Liver (tissue), 9 donors: ENCODE measurements around the gene SAMSN1. TPM values are rescaled to one million over a fixed set of nuclear protein-coding genes. Genes with fewer than 3 reads are reported as not detected.

ENCODE experiments used
- DNase-seq: peaks from one replicate; pipeline ENCODE4 v3.0.0-alpha.2; 2017; ENCODE audit warnings: low spot score
- H3K27ac ChIP-seq, 2 donors: one replicate each; pipeline ENCODE4 v1.7.0; 2013; ENCODE audit warnings: inconsistent platforms in 2 of 2, low read length in 2 of 2, control low read depth in 1 of 2, low read depth in 1 of 2, mild to moderate bottlenecking in 1 of 2
- H3K27me3 ChIP-seq, 4 donors: one replicate each; pipeline versions ENCODE4 v1.6.1 to v1.7.0; 2013; ENCODE audit warnings: low read length in 3 of 4, inconsistent platforms in 1 of 4, mild to moderate bottlenecking in 1 of 4, moderate library complexity in 1 of 4; ENCODE audit not compliant: control insufficient read depth in 4 of 4, insufficient read depth in 4 of 4
- H3K36me3 ChIP-seq, 4 donors: one replicate each; pipeline versions ENCODE4 v1.6.1 to v1.7.0; 2013; ENCODE audit warnings: low read length in 3 of 4, mild to moderate bottlenecking in 3 of 4, low read depth in 1 of 4, moderate library complexity in 1 of 4; ENCODE audit not compliant: control insufficient read depth in 4 of 4, insufficient read depth in 3 of 4
- H3K4me1 ChIP-seq, 4 donors: one replicate each; pipeline versions ENCODE4 v1.6.1 to v1.7.0; 2013; ENCODE audit warnings: low read length in 3 of 4, mild to moderate bottlenecking in 3 of 4, moderate library complexity in 1 of 4; ENCODE audit not compliant: control insufficient read depth in 4 of 4, insufficient read depth in 4 of 4
- H3K4me3 ChIP-seq, 3 donors: one replicate each; pipeline versions ENCODE4 v1.6.1 to v1.7.0; 2013; ENCODE audit warnings: low read length in 3 of 3, control low read depth in 1 of 3, low read depth in 1 of 3, mild to moderate bottlenecking in 1 of 3
- H3K9ac ChIP-seq, 2 donors: one replicate each; pipeline ENCODE4 v1.7.0; 2013; ENCODE audit warnings: low read length in 2 of 2, mild to moderate bottlenecking in 2 of 2, moderate library complexity in 2 of 2, control low read depth in 1 of 2, low read depth in 1 of 2
- H3K9me3 ChIP-seq, 4 donors: one replicate each; pipeline versions ENCODE4 v1.6.1 to v1.7.0; 2013; ENCODE audit warnings: low read length in 3 of 4; ENCODE audit not compliant: control insufficient read depth in 4 of 4
- EGR1 ChIP-seq, 2 donors: IDR thresholded peaks; 2 replicates each; pipeline ENCODE4 v1.6.1; 2016 to 2018; ENCODE audit warnings: antibody characterized with exemption in 2 of 2, low read depth in 2 of 2
- FOXA1 ChIP-seq: IDR thresholded peaks from 2 replicates; pipeline ENCODE4 v1.6.1; 2016; ENCODE audit warnings: antibody characterized with exemption
- FOXA2 ChIP-seq: IDR thresholded peaks from 2 replicates; pipeline ENCODE4 v1.6.1; 2016; ENCODE audit warnings: antibody characterized with exemption
- GABPA ChIP-seq, 2 donors: IDR thresholded peaks in 1 of 2; conservative IDR thresholded peaks in 1 of 2; 2 replicates each; pipeline ENCODE4 v1.6.1; 2016; ENCODE audit warnings: antibody characterized with exemption in 2 of 2, mild to moderate bottlenecking in 1 of 2, moderate library complexity in 1 of 2
- HNF4A ChIP-seq, 2 donors: conservative IDR thresholded peaks; 2 replicates each; pipeline ENCODE4 v1.6.1; 2016; ENCODE audit warnings: antibody characterized with exemption in 2 of 2, mild to moderate bottlenecking in 2 of 2
- HNF4G ChIP-seq: IDR thresholded peaks from 2 replicates; pipeline ENCODE4 v1.6.1; 2016; ENCODE audit warnings: antibody characterized with exemption
- JUND ChIP-seq, 2 donors: IDR thresholded peaks; 2 replicates each; pipeline ENCODE4 v1.6.1; 2016; ENCODE audit warnings: antibody characterized with exemption in 2 of 2
- NR2F2 ChIP-seq: IDR thresholded peaks from 2 replicates; pipeline ENCODE4 v1.6.1; 2016; ENCODE audit warnings: antibody characterized with exemption
- RAD21 ChIP-seq, 2 donors: IDR thresholded peaks; 2 replicates each; pipeline ENCODE4 v1.6.1; 2016; ENCODE audit warnings: antibody characterized with exemption in 2 of 2, mild to moderate bottlenecking in 2 of 2
- RXRA ChIP-seq, 2 donors: IDR thresholded peaks; 2 replicates each; pipeline ENCODE4 v1.6.1; 2017 to 2018; ENCODE audit warnings: antibody characterized with exemption in 2 of 2, mild to moderate bottlenecking in 1 of 2
- SP1 ChIP-seq: IDR thresholded peaks from 2 replicates; pipeline ENCODE4 v1.6.1; 2018; ENCODE audit warnings: antibody characterized with exemption, mild to moderate bottlenecking
- TAF1 ChIP-seq: conservative IDR thresholded peaks from 2 replicates; pipeline ENCODE4 v1.6.1; 2016; ENCODE audit warnings: antibody characterized with exemption, mild to moderate bottlenecking
- YY1 ChIP-seq: IDR thresholded peaks from 2 replicates; pipeline ENCODE4 v1.6.1; 2016; ENCODE audit warnings: antibody characterized with exemption, mild to moderate bottlenecking
- WGBS: extraction: QIAGEN DNeasy Blood & Tissue Kit; methylation state at CpG from one replicate; pipeline ENCODE4 v1.1.7; 2013; 5-methylcytosine and 5-hydroxymethylcytosine counted together
- polyA plus RNA-seq, 2 donors: library from polyadenylated mRNA; stranded (reverse) in 1 of 2; unstranded in 1 of 2; fragments of 200-250 nt in 1 of 2; fragments of >200 nt in 1 of 2; fragmentation: Nextera tagmentation in 1 of 2; extraction: Ambion mirVana in 1 of 2; gene quantifications; one replicate each; pipeline versions ENCODE4 v1.2.1 to v1.2.3, GENCODE V29; 2013 to 2015
- total RNA-seq, 2 donors: library from RNA; depleted of rRNA; stranded (reverse); fragments of >200 nt; gene quantifications; one replicate each; pipeline ENCODE4 v1.2.3, GENCODE V29; 2014
- TF ChIP-seq, protein P1 (sequence below): IDR thresholded peaks from 2 replicates; pipeline ENCODE4 v1.6.1; 2016; ENCODE audit warnings: antibody characterized with exemption
- TF ChIP-seq, protein P2 (sequence below): IDR thresholded peaks from 2 replicates; pipeline ENCODE4 v1.6.1; 2016; ENCODE audit warnings: antibody characterized with exemption
- TF ChIP-seq, protein P3 (sequence below): IDR thresholded peaks from 2 replicates; pipeline ENCODE4 v1.6.1; 2016; ENCODE audit warnings: antibody characterized with exemption, mild to moderate bottlenecking
- TF ChIP-seq, protein P4 (sequence below): fragments of 150-350 bp; IDR thresholded peaks from 2 replicates; pipeline ENCODE4 v1.5.1; 2017; ENCODE audit warnings: improper control_type of control experiment, low read depth, low read length; ENCODE audit not compliant: missing input control
- TF ChIP-seq, protein P5 (sequence below): IDR thresholded peaks from 2 replicates; pipeline ENCODE4 v1.6.1; 2016; ENCODE audit warnings: antibody characterized with exemption
- donor health status: healthy.
- donor health status: healthy.
- donor health status: healthy.
- donor health status: healthy.
- donor health status: healthy.

The SAMSN1 gene
- total and polyA plus RNA-seq, 4 donors: 2.2 to 9.0 (median 3.4) TPM

DNA sequence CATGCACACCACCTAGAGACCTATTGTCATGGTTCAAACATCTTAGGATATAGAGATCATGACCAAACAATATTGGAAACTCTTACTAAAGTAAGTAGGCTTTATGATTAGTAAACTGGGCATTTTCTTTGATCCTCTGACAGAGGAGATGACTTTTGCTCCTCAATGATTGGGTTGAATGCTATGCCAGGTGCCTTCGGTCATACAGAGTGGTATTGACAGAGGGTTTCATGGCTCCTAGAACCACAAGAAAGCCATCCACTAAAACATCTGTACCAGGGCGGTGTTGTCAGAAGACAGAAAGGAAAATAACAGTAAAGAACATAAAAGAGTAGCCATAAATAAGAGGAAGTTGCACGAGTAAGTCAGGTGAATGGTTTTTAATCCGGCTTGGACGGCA, 20.8 kb upstream of the SAMSN1 start:
- Histone ChIP-seq H3K27ac (no peak overlapping the region), H3K9me3 (no peaks in the 10 kb centered on the region), H3K4me1 (no peaks in the 10 kb centered on the region), H3K36me3 (no peaks in the 10 kb centered on the region), H3K4me3 (no peak overlapping the region), H3K9ac (no peak overlapping the region), H3K27me3 (peaks cover 0 to 2% (median 0%) of the 10 kb centered on the region in 4 donors)
- TF ChIP-seq HNF4A (conservative IDR thresholded peaks at IDR 0.05): no peak
- TF ChIP-seq, protein P1, sequence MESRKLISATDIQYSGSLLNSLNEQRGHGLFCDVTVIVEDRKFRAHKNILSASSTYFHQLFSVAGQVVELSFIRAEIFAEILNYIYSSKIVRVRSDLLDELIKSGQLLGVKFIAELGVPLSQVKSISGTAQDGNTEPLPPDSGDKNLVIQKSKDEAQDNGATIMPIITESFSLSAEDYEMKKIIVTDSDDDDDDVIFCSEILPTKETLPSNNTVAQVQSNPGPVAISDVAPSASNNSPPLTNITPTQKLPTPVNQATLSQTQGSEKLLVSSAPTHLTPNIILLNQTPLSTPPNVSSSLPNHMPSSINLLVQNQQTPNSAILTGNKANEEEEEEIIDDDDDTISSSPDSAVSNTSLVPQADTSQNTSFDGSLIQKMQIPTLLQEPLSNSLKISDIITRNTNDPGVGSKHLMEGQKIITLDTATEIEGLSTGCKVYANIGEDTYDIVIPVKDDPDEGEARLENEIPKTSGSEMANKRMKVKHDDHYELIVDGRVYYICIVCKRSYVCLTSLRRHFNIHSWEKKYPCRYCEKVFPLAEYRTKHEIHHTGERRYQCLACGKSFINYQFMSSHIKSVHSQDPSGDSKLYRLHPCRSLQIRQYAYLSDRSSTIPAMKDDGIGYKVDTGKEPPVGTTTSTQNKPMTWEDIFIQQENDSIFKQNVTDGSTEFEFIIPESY: no peak
- TF ChIP-seq, protein P2, sequence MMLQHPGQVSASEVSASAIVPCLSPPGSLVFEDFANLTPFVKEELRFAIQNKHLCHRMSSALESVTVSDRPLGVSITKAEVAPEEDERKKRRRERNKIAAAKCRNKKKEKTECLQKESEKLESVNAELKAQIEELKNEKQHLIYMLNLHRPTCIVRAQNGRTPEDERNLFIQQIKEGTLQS: no peak
- TF ChIP-seq RAD21 (IDR thresholded peaks at IDR 0.05): no peak
- no peak for TF ChIP-seq HNF4G
- TF ChIP-seq, protein P3, sequence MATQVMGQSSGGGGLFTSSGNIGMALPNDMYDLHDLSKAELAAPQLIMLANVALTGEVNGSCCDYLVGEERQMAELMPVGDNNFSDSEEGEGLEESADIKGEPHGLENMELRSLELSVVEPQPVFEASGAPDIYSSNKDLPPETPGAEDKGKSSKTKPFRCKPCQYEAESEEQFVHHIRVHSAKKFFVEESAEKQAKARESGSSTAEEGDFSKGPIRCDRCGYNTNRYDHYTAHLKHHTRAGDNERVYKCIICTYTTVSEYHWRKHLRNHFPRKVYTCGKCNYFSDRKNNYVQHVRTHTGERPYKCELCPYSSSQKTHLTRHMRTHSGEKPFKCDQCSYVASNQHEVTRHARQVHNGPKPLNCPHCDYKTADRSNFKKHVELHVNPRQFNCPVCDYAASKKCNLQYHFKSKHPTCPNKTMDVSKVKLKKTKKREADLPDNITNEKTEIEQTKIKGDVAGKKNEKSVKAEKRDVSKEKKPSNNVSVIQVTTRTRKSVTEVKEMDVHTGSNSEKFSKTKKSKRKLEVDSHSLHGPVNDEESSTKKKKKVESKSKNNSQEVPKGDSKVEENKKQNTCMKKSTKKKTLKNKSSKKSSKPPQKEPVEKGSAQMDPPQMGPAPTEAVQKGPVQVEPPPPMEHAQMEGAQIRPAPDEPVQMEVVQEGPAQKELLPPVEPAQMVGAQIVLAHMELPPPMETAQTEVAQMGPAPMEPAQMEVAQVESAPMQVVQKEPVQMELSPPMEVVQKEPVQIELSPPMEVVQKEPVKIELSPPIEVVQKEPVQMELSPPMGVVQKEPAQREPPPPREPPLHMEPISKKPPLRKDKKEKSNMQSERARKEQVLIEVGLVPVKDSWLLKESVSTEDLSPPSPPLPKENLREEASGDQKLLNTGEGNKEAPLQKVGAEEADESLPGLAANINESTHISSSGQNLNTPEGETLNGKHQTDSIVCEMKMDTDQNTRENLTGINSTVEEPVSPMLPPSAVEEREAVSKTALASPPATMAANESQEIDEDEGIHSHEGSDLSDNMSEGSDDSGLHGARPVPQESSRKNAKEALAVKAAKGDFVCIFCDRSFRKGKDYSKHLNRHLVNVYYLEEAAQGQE: no peak
- TF ChIP-seq NR2F2: no peak
- no peak for TF ChIP-seq YY1
- no peak for DNase-seq
- WGBS: 70% methylated on average over 5 of the region's 5 CpGs

DNA sequence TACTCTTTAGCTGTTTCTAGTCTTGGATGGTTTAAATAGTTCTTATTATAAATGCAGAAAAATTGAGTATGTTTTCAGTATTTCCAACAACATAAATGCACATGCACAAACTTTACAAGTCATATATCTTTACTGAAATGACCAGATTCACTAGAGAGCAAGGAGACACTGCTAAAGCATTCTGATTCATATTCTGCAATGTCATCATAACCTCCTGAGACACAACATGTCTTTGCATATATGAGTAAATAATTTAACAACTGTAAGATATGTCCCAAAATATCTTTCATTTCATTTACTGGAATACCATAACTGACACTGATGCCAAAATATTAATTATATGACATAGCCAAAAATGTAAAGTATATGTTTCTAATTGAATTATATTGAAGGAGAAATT, 16.8 kb upstream of the SAMSN1 start:
- no peaks in the 10 kb centered on the region for H3K4me1 ChIP-seq
- no peak for TF ChIP-seq JUND (IDR thresholded peaks at IDR 0.05)
- TF ChIP-seq FOXA2: no peak
- TF ChIP-seq SP1: no peak
- no peak for TF ChIP-seq NR2F2
- TF ChIP-seq RAD21 (IDR thresholded peaks at IDR 0.05): no peak
- TF ChIP-seq GABPA (IDR thresholded peaks at IDR 0.05 in 1 of 2, conservative IDR thresholded peaks at IDR 0.05 in 1 of 2): no peak
- no peak for TF ChIP-seq TAF1
- no peak for TF ChIP-seq RXRA (IDR thresholded peaks at IDR 0.05)
- TF ChIP-seq, protein P3: no peak
- TF ChIP-seq, protein P1: no peak
- TF ChIP-seq FOXA1: no peak
- TF ChIP-seq HNF4A (conservative IDR thresholded peaks at IDR 0.05): no peak
- TF ChIP-seq, protein P4, sequence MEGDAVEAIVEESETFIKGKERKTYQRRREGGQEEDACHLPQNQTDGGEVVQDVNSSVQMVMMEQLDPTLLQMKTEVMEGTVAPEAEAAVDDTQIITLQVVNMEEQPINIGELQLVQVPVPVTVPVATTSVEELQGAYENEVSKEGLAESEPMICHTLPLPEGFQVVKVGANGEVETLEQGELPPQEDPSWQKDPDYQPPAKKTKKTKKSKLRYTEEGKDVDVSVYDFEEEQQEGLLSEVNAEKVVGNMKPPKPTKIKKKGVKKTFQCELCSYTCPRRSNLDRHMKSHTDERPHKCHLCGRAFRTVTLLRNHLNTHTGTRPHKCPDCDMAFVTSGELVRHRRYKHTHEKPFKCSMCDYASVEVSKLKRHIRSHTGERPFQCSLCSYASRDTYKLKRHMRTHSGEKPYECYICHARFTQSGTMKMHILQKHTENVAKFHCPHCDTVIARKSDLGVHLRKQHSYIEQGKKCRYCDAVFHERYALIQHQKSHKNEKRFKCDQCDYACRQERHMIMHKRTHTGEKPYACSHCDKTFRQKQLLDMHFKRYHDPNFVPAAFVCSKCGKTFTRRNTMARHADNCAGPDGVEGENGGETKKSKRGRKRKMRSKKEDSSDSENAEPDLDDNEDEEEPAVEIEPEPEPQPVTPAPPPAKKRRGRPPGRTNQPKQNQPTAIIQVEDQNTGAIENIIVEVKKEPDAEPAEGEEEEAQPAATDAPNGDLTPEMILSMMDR: no peak
- TF ChIP-seq, protein P5, sequence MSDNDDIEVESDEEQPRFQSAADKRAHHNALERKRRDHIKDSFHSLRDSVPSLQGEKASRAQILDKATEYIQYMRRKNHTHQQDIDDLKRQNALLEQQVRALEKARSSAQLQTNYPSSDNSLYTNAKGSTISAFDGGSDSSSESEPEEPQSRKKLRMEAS: no peak
- TF ChIP-seq EGR1 (IDR thresholded peaks at IDR 0.05; ENCODE audit: low read depth in 2 of 2): no peak
- peaks cover 0 to 10% (median 0%) of the 10 kb centered on the region in 4 donors for H3K9me3 ChIP-seq
- no peaks in the 10 kb centered on the region for H3K36me3 ChIP-seq
- no peak for DNase-seq
- peaks cover 0 to 2% (median 0%) of the 10 kb centered on the region in 4 donors for H3K27me3 ChIP-seq
- no peak overlapping the region for H3K27ac ChIP-seq
- no peak overlapping the region for H3K4me3 ChIP-seq
- no peak overlapping the region for H3K9ac ChIP-seq
